ENCODE measurements around the gene SPATS1. TPM values are rescaled to one million over a fixed set of nuclear protein-coding genes. Genes with fewer than 3 reads are reported as not detected.

The SPATS1 gene
- total RNA-seq (not detected), polyA plus RNA-seq (not detected)
- long read RNA-seq, donor 1, result 0 reads
- long read RNA-seq, donor 2, result 0 reads

- intact Hi-C loops (cut with DNase I), result no loop called here
- no peak for TF ChIP-seq CTCF (IDR thresholded peaks at IDR 0.05)
- ATAC-seq (peak in 3 of 4 donors; percentile 14 to 48 (median 16)), DNase-seq (peak; percentile 30 to 52)
- no peaks in the 10 kb centered on the region for H3K36me3 ChIP-seq (ENCODE audit: insufficient read depth in 1 of 2, low read depth in 1 of 2)
- WGBS, 3 donors, result 5 to 7% (median 6%) methylated on average over 29 to 31 of the region's 31 CpGs
- peak within 1 kb of the TSS; percentile 7 for H3K4me3 ChIP-seq
- H3K27me3 ChIP-seq (ENCODE audit: insufficient read depth in 3 of 3, low read length in 2 of 3), result peaks cover 3 to 26% (median 6%) of the 10 kb centered on the region in 3 donors
- H3K9me3 ChIP-seq, result no peaks in the 10 kb centered on the region
- H3K4me1 ChIP-seq, result no peaks in the 10 kb centered on the region
- no peak within 1 kb of the TSS for H3K27ac ChIP-seq
Observed at GRCh38 chr6:44342489-44342888, at the start of gene SPATS1. Gene SPATS1 (plus strand): TSS chr6:44342650. CDS start chr6:44343096, 446 bp downstream.

GRCh38 chr6:44292661-44293365, 49.6 kb upstream of the SPATS1 start:
- Histone ChIP-seq H3K36me3 (ENCODE audit: insufficient read depth in 1 of 2, low read depth in 1 of 2) (no peaks in the 10 kb centered on the region), H3K4me3 (no peak overlapping the region), H3K9me3 (no peaks in the 10 kb centered on the region), H3K27ac (no peak overlapping the region), H3K4me1 (peaks cover 10% of the 10 kb centered on the region), H3K27me3 (ENCODE audit: insufficient read depth in 3 of 3, low read length in 2 of 3) (peaks cover 0 to 68% (median 11%) of the 10 kb centered on the region in 3 donors)
- DNase-seq, result no peak
- WGBS, 3 donors, result 78 to 82% (median 79%) methylated on average over 4 of the region's 4 CpGs
- intact Hi-C loops (cut with DNase I), result no loop called here
- no peak for TF ChIP-seq CTCF (IDR thresholded peaks at IDR 0.05)
- ATAC-seq, result no peak

GRCh38 chr6:44294832-44295791, 47.3 kb upstream of the SPATS1 start:
- WGBS, 3 donors, result 57 to 68% (median 60%) methylated on average over 7 of the region's 7 CpGs

More at GRCh38 chr6:44294832-44295791, 47.3 kb upstream of the SPATS1 start:
- no peak for TF ChIP-seq CTCF (IDR thresholded peaks at IDR 0.05)
- Histone ChIP-seq H3K4me1 (peaks cover 10% of the 10 kb centered on the region), H3K36me3 (ENCODE audit: insufficient read depth in 1 of 2, low read depth in 1 of 2) (peaks cover 0 to under 1% of the 10 kb centered on the region in 2 donors), H3K27ac (no peak overlapping the region), H3K4me3 (no peak overlapping the region), H3K9me3 (no peaks in the 10 kb centered on the region), H3K27me3 (ENCODE audit: insufficient read depth in 3 of 3, low read length in 2 of 3) (peaks cover 0 to 55% (median 12%) of the 10 kb centered on the region in 3 donors)
- DNase-seq, result peak in 1 of 2 donors; percentile 39
- peak in 1 of 4 donors; percentile 42 for ATAC-seq
- intact Hi-C loops (cut with DNase I), result no loop called here
